OCI-LY1 (cell line): ENCODE data around the gene BUB1B.

ENCODE experiments used
- H2AFZ ChIP-seq: fragments of 200-600 bp; sonication (generic), shearing (Covaris generic); 2 replicates; pipeline ENCODE4 v1.6.0; 2014; ENCODE audit warnings: antibody characterized with exemption, mild to moderate bottlenecking, low read length
- H3F3A ChIP-seq: fragments of 200-600 bp; sonication (generic), shearing (Covaris generic); 2 replicates; pipeline ENCODE4 v1.6.0; 2014; ENCODE audit warnings: mild to moderate bottlenecking, antibody characterized with exemption, low read length, moderate library complexity; ENCODE audit not compliant: insufficient read depth
- H3K27ac ChIP-seq: fragments of 200-600 bp; sonication (generic); 2 replicates; pipeline ENCODE4 v1.5.1; 2014; ENCODE audit warnings: low read length, mixed run types, mild to moderate bottlenecking, low read depth; ENCODE audit not compliant: poor library complexity, severe bottlenecking
- H3K27me3 ChIP-seq: fragments of 200-600 bp; sonication (generic); 2 replicates; pipeline ENCODE4 v1.6.0; 2014; ENCODE audit warnings: antibody characterized with exemption, mild to moderate bottlenecking, low read length, moderate library complexity; ENCODE audit not compliant: insufficient read depth
- H3K36me3 ChIP-seq: fragments of 200-600 bp; sonication (generic); 2 replicates; pipeline ENCODE4 v1.6.1; 2014; ENCODE audit warnings: mild to moderate bottlenecking, antibody characterized with exemption, low read length, moderate library complexity, mixed read lengths; ENCODE audit not compliant: insufficient read depth
- H3K4me1 ChIP-seq: fragments of 200-600 bp; sonication (generic); 2 replicates; pipeline ENCODE4 v1.5.1; 2014; ENCODE audit warnings: mild to moderate bottlenecking, low read length, moderate library complexity; ENCODE audit not compliant: insufficient read depth, severe bottlenecking
- H3K4me2 ChIP-seq: fragments of 200-600 bp; sonication (generic), shearing (Covaris generic); 2 replicates; pipeline ENCODE4 v1.6.1; 2014; ENCODE audit warnings: low read length
- H3K4me3 ChIP-seq: fragments of 200-600 bp; sonication (generic); 2 replicates; pipeline ENCODE4 v1.5.1; 2014; ENCODE audit warnings: low read length, low read depth, mild to moderate bottlenecking, mixed read lengths; ENCODE audit not compliant: poor library complexity, severe bottlenecking
- H3K79me2 ChIP-seq: fragments of 200-600 bp; shearing (Covaris generic); 2 replicates; pipeline ENCODE4 v1.6.1; 2016; ENCODE audit warnings: mixed run types, low read length, mixed read lengths; ENCODE audit not compliant: insufficient read depth
- H3K9ac ChIP-seq: fragments of 200-600 bp; sonication (generic), shearing (Covaris generic); 2 replicates; pipeline ENCODE4 v1.6.1; 2014; ENCODE audit warnings: mild to moderate bottlenecking, low read length, mixed read lengths
- H3K9me2 ChIP-seq: fragments of 200-600 bp; sonication (generic), shearing (Covaris generic); 2 replicates; pipeline ENCODE4 v1.6.1; 2014; ENCODE audit warnings: low read depth, mild to moderate bottlenecking, low read length, mixed read lengths
- H3K9me3 ChIP-seq: fragments of 200-600 bp; shearing (Covaris generic); 2 replicates; pipeline ENCODE4 v1.6.1; 2014; ENCODE audit warnings: low read length, mixed read lengths
- H4K20me1 ChIP-seq: fragments of 200-600 bp; sonication (generic), shearing (Covaris generic); 2 replicates; pipeline ENCODE4 v1.6.0; 2016; ENCODE audit warnings: mild to moderate bottlenecking, low read length; ENCODE audit not compliant: insufficient read depth
- CTCF ChIP-seq: fragments of 200-600 bp; sonication (generic), shearing (Covaris generic); IDR thresholded peaks from 2 replicates; pipeline ENCODE4 v1.5.1; 2017; ENCODE audit warnings: mild to moderate bottlenecking, antibody characterized with exemption, low read length, moderate library complexity, mixed read lengths
- EZH2 ChIP-seq: fragments of 200-600 bp; sonication (generic), shearing (Covaris generic); IDR thresholded peaks from 2 replicates; pipeline ENCODE4 v1.8.0; 2017; ENCODE audit warnings: borderline replicate concordance, mixed run types, mild to moderate bottlenecking, antibody characterized with exemption, low read length, moderate library complexity, mixed read lengths

The BUB1B gene

GRCh38 chr15:40190591-40190990, 29.7 kb downstream of the BUB1B start:
- no peak overlapping the region for H3K27ac ChIP-seq
- H3K36me3 ChIP-seq, result peaks cover 97% of the 10 kb centered on the region
- no peak overlapping the region for H3K4me2 ChIP-seq
- no peak overlapping the region for H2AFZ ChIP-seq
- H3K9me3 ChIP-seq, result no peaks in the 10 kb centered on the region
- H3K4me1 ChIP-seq, result no peaks in the 10 kb centered on the region
- no peak overlapping the region for H3K9ac ChIP-seq
- peaks cover 25% of the 10 kb centered on the region; the same call in 1 of the 2 replicates for H3K79me2 ChIP-seq
- TF ChIP-seq CTCF (no peak), EZH2 (no peak)
- no peaks in the 10 kb centered on the region for H3K9me2 ChIP-seq
- no peaks in the 10 kb centered on the region for H3K27me3 ChIP-seq
- H3F3A ChIP-seq, result no peaks in the 10 kb centered on the region
- no peaks in the 10 kb centered on the region for H4K20me1 ChIP-seq
- no peak overlapping the region for H3K4me3 ChIP-seq

- peaks cover 25% of the 10 kb centered on the region; the same call in 1 of the 2 replicates for H3K79me2 ChIP-seq
- TF ChIP-seq EZH2 (no peak), CTCF (no peak)
- H3K9ac ChIP-seq, result no peak overlapping the region
- no peak overlapping the region for H3K4me3 ChIP-seq
- no peaks in the 10 kb centered on the region for H4K20me1 ChIP-seq
- no peaks in the 10 kb centered on the region for H3K9me2 ChIP-seq
- H3K27ac ChIP-seq, result no peak overlapping the region
- no peak overlapping the region for H2AFZ ChIP-seq
- H3K9me3 ChIP-seq, result no peaks in the 10 kb centered on the region
- H3F3A ChIP-seq, result no peaks in the 10 kb centered on the region
- no peak overlapping the region for H3K4me2 ChIP-seq
- H3K36me3 ChIP-seq, result peaks cover 98% of the 10 kb centered on the region
- H3K4me1 ChIP-seq, result no peaks in the 10 kb centered on the region
- H3K27me3 ChIP-seq, result no peaks in the 10 kb centered on the region
These were observed 32.1 kb downstream of the BUB1B start for GRCh38 chr15:40192942-40193341.

GRCh38 chr15:40197434-40197833, 36.6 kb downstream of the BUB1B start:
- no peak overlapping the region for H3K9ac ChIP-seq
- peaks cover 94% of the 10 kb centered on the region for H3K36me3 ChIP-seq
- H4K20me1 ChIP-seq, result no peaks in the 10 kb centered on the region
- H3K9me2 ChIP-seq, result no peaks in the 10 kb centered on the region
- H3K9me3 ChIP-seq, result no peaks in the 10 kb centered on the region
- no peak overlapping the region for H3K27ac ChIP-seq
- no peak overlapping the region for H3K4me2 ChIP-seq
- TF ChIP-seq EZH2 (no peak), CTCF (no peak)
- no peak overlapping the region for H3K4me3 ChIP-seq
- no peaks in the 10 kb centered on the region; the same call in 1 of the 2 replicates for H3F3A ChIP-seq
- no peaks in the 10 kb centered on the region for H3K4me1 ChIP-seq
- H3K79me2 ChIP-seq, result peaks cover 12% of the 10 kb centered on the region; the same call in 1 of the 2 replicates
- no peak overlapping the region for H2AFZ ChIP-seq
- H3K27me3 ChIP-seq, result no peaks in the 10 kb centered on the region
